ENCODE measurements around the gene CYSRT1. TPM values are rescaled to one million over a fixed set of nuclear protein-coding genes. Genes with fewer than 3 reads are reported as not detected.

CYSRT1 gene
- total and polyA plus RNA-seq, 2 experiments from 2014 or later = 0.43 to 0.75 TPM

DNA sequence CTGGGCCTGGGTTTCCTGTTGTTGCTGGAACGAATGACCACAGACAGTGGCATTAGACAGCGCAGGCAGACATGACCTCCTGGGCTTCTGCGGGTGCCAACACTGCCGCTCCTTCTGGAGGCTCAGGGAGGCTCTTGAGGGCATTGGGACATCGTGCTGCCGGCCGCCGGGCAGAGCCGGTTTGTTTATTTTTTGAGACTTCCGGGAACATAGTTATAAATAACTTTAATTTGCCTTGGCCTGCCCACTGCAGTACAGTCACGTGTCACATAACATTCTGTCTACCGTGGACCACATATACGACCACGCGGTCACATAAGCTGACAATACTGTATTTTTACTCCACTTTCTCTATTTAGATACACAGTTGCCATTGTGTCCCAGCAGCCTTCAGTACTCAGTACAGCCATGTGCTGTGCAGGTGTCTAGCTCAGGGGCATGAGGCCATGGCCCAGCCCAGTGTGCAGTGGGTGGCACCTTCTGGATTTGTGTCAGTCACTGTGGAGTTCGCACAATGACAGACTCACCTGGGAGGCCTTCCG is 44.3 kb downstream of the CYSRT1 start:
- Histone ChIP-seq H3K9me3 (ENCODE audit: low read depth) (no peaks in the 10 kb centered on the region), H3K9ac (no peak overlapping the region), H3K4me3 (no peak overlapping the region), H4K20me1 (ENCODE audit: insufficient read depth) (no peaks in the 10 kb centered on the region), H3K27ac (no peak overlapping the region), H3K79me2 (ENCODE audit: insufficient read depth) (0 out of 2 replicates have a peak, but pooled peaks cover 7% of the 10 kb centered on the region), H3K4me1 (ENCODE audit: insufficient read depth) (no peaks in the 10 kb centered on the region), H3F3A (ENCODE audit: insufficient read depth) (no peaks in the 10 kb centered on the region), H3K4me2 (ENCODE audit: unreplicated experiment) (no peak overlapping the region), H2AFZ (no peak overlapping the region), H3K27me3 (replicated peaks; ENCODE audit: insufficient read depth) (no peaks in the 10 kb centered on the region), H3K36me3 (ENCODE audit: low read depth) (no peaks in the 10 kb centered on the region; the same call in 1 of the 2 replicates), H3K9me2 (ENCODE audit: insufficient read depth) (no peaks in the 10 kb centered on the region)
- no peak for TF ChIP-seq EZH2 (IDR thresholded peaks at IDR 0.05; ENCODE audit: insufficient read depth, poor library complexity, severe bottlenecking)
- no peak for TF ChIP-seq EZH2phosphoT487 (IDR thresholded peaks at IDR 0.05; ENCODE audit: insufficient read depth, low read depth)
- DNase-seq = no peak
- in situ Hi-C loops (cut with MboI) = no loop called here
- 80 to 83% methylated on average over 17 of the region's 17 CpGs for WGBS, 2 experiments (ENCODE audit: low coverage in 1 of 2, low lambda C conversion rate in 2 of 2, missing lambda C conversion rate in 2 of 2)

DNA sequence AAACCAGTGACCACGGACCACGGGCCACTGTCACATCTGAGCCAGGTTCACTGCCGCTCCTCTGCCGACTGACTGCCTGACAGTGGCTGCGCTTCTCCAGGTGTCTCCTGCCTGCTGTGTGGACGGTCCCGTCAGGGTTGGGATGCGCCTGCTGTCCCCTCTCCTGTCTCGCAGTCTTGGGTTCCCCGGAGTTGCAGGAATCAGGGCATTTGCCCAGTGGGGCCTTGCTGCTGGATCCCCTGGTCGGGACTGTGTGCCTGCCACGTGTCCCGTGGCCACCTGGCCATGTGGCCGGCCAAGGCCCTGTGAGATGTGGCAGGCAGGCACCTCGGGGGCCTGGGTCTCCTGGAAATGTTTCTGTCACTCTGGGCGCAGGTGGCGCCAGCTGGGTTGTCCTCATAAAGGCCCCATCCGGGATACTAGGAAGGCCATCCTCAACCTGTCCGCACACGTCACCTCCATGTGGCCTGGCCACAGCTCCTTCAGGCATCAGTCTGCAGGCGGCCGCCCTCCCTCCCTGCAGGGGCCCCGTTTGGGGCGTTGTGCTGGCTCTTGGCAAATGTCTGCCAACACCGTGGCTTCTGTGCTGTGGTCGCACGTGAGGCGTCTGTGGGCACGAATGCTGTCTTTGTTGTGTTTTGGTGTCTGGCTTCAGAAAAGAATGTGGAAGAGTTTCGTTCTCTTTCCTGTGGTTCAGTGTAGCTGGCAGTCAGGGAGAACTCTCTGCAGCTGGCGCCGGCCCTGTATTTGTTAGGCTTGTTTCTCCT is 46.1 kb downstream of the CYSRT1 start:
- Histone ChIP-seq H3K27me3 (replicated peaks; ENCODE audit: insufficient read depth) (no peaks in the 10 kb centered on the region), H3K27ac (no peak overlapping the region), H3K4me1 (ENCODE audit: insufficient read depth) (no peaks in the 10 kb centered on the region), H3K4me2 (ENCODE audit: unreplicated experiment) (no peak overlapping the region), H3K36me3 (ENCODE audit: low read depth) (no peaks in the 10 kb centered on the region; the same call in 1 of the 2 replicates), H3K9ac (no peak overlapping the region), H3F3A (ENCODE audit: insufficient read depth) (no peaks in the 10 kb centered on the region), H3K9me2 (ENCODE audit: insufficient read depth) (no peaks in the 10 kb centered on the region), H2AFZ (no peak overlapping the region), H3K79me2 (ENCODE audit: insufficient read depth) (no peaks in the 10 kb centered on the region), H3K4me3 (no peak overlapping the region), H4K20me1 (ENCODE audit: insufficient read depth) (no peaks in the 10 kb centered on the region), H3K9me3 (ENCODE audit: low read depth) (no peaks in the 10 kb centered on the region)
- WGBS, 2 experiments (ENCODE audit: low coverage in 1 of 2, low lambda C conversion rate in 2 of 2, missing lambda C conversion rate in 2 of 2) = 86 to 90% methylated on average over 29 to 32 of the region's 32 CpGs
- TF ChIP-seq EZH2phosphoT487 (IDR thresholded peaks at IDR 0.05; ENCODE audit: insufficient read depth, low read depth) = no peak
- TF ChIP-seq EZH2 (IDR thresholded peaks at IDR 0.05; ENCODE audit: insufficient read depth, poor library complexity, severe bottlenecking) = no peak
- DNase-seq = no peak
- in situ Hi-C loops (cut with MboI) = no loop called here

GRCh38 chr9:137271696-137272076 is 46.7 kb downstream of the CYSRT1 start:
- no peaks in the 10 kb centered on the region for H3K9me2 ChIP-seq (ENCODE audit: insufficient read depth)
- no peaks in the 10 kb centered on the region for H3F3A ChIP-seq (ENCODE audit: insufficient read depth)
- no peak overlapping the region for H3K27ac ChIP-seq
- no peaks in the 10 kb centered on the region; the same call in 1 of the 2 replicates for H3K36me3 ChIP-seq (ENCODE audit: low read depth)
- TF ChIP-seq EZH2 (IDR thresholded peaks at IDR 0.05; ENCODE audit: insufficient read depth, poor library complexity, severe bottlenecking) (no peak), EZH2phosphoT487 (IDR thresholded peaks at IDR 0.05; ENCODE audit: insufficient read depth, low read depth) (no peak)
- no peak for DNase-seq
- no peak overlapping the region for H3K9ac ChIP-seq
- no peak overlapping the region for H2AFZ ChIP-seq
- 30 to 40% methylated on average over 2 to 3 of the region's 3 CpGs for WGBS, 2 experiments (ENCODE audit: low coverage in 1 of 2, low lambda C conversion rate in 2 of 2, missing lambda C conversion rate in 2 of 2)
- H3K27me3 ChIP-seq (replicated peaks; ENCODE audit: insufficient read depth) = no peaks in the 10 kb centered on the region
- H3K4me1 ChIP-seq (ENCODE audit: insufficient read depth) = peaks cover under 1% of the 10 kb centered on the region; the same call in 1 of the 2 replicates
- in situ Hi-C loops (cut with MboI) = no loop called here
- H3K9me3 ChIP-seq (ENCODE audit: low read depth) = no peaks in the 10 kb centered on the region
- no peak overlapping the region for H3K4me2 ChIP-seq (ENCODE audit: unreplicated experiment)
- H4K20me1 ChIP-seq (ENCODE audit: insufficient read depth) = no peaks in the 10 kb centered on the region
- H3K4me3 ChIP-seq = no peak overlapping the region
- no peaks in the 10 kb centered on the region for H3K79me2 ChIP-seq (ENCODE audit: insufficient read depth)

DNA sequence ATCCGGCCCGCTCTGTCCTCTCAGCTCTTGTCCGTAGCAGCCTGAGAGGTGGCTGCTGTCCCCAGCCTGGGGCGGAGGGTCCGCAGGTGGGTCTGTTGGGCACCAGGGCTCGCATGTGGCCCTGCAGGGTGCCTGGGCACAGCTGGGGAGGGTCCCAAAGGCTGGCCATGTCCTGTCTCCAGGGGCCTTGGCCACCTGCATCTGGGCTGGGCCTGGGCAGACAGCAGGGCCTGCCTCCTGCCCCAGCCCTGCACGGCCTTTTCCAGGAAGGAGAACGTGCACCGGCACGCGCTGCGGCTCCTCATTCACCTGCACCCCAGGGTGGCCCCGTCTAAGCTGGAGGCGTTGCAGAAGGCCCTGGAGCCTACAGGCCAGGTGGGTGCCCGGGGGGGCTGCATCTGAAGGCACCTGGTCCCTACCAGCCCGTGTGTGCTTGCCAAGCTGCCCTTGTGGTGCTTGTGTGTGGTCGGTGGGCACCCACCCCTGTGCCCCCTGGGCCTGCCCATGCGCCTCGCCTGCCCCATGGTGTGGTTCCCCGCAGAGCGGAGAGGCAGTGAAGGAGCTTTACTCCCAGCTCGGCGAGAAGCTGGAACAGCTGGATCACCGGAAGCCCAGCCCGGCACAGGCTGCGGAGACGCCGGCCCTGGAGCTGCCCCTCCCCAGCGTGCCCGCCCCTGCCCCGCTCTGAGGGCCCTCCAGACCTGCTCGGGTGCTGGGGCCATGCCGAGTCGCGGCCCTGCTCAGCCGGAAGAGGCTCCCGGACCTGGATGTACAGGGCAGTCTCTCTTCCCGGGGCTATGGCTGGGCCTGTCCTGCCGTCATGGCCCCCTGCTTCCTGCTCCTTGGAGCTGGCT is 47.5 kb downstream of the CYSRT1 start:
- no peak overlapping the region for H3K9ac ChIP-seq
- in situ Hi-C loops (cut with MboI) = no loop called here
- peaks cover 8% of the 10 kb centered on the region for H3K4me1 ChIP-seq (ENCODE audit: insufficient read depth)
- no peak overlapping the region for H3K27ac ChIP-seq
- H2AFZ ChIP-seq = no peak overlapping the region
- 90 to 91% methylated on average over 21 to 36 of the region's 39 CpGs for WGBS, 2 experiments (ENCODE audit: low coverage in 1 of 2, low lambda C conversion rate in 2 of 2, missing lambda C conversion rate in 2 of 2)
- no peaks in the 10 kb centered on the region for H3K9me2 ChIP-seq (ENCODE audit: insufficient read depth)
- no peaks in the 10 kb centered on the region for H3K79me2 ChIP-seq (ENCODE audit: insufficient read depth)
- DNase-seq = no peak
- TF ChIP-seq EZH2 (IDR thresholded peaks at IDR 0.05; ENCODE audit: insufficient read depth, poor library complexity, severe bottlenecking) = no peak
- no peak for TF ChIP-seq EZH2phosphoT487 (IDR thresholded peaks at IDR 0.05; ENCODE audit: insufficient read depth, low read depth)
- H3K4me3 ChIP-seq = no peak overlapping the region
- no peaks in the 10 kb centered on the region; the same call in 1 of the 2 replicates for H3K36me3 ChIP-seq (ENCODE audit: low read depth)
- H3K27me3 ChIP-seq (replicated peaks; ENCODE audit: insufficient read depth) = no peaks in the 10 kb centered on the region
- H3K9me3 ChIP-seq (ENCODE audit: low read depth) = no peaks in the 10 kb centered on the region
- no peaks in the 10 kb centered on the region for H4K20me1 ChIP-seq (ENCODE audit: insufficient read depth)
- H3F3A ChIP-seq (ENCODE audit: insufficient read depth) = no peaks in the 10 kb centered on the region
- no peak overlapping the region for H3K4me2 ChIP-seq (ENCODE audit: unreplicated experiment)

All from GM23248 (cell line).